GM23338 (cell line): ENCODE measurements around the gene ANXA7. TPM values are rescaled to one million over a fixed set of nuclear protein-coding genes. Genes with fewer than 3 reads are reported as not detected.

ENCODE experiments used
- ATAC-seq: fragments of 200-7000 bp; cut with Tn5 transposase; 3 replicates; pipeline ENCODE4 v1.9.1; 2020
- DNase-seq: peaks from one replicate; pipeline ENCODE4 v3.0.0-alpha.2; 2015; ENCODE audit warnings: low spot score
- H2AFZ ChIP-seq: fragments of 200-600 bp; sonication (generic); 2 replicates; pipeline ENCODE4 v1.8.0; 2016; ENCODE audit warnings: antibody characterized with exemption, mild to moderate bottlenecking, moderate library complexity
- H3F3A ChIP-seq: fragments of 200-600 bp; sonication (generic); replicated peaks from 2 replicates; pipeline ENCODE4 v1.8.0; 2017; ENCODE audit warnings: antibody characterized with exemption, mixed run types, low read depth
- H3K27ac ChIP-seq: fragments of 200-600 bp; sonication (generic); 2 replicates; pipeline ENCODE4 v1.6.1; 2016; ENCODE audit warnings: low read depth
- H3K27me3 ChIP-seq: fragments of 200-600 bp; sonication (generic); 2 replicates; pipeline ENCODE4 v1.8.0; 2016; ENCODE audit warnings: mild to moderate bottlenecking, mixed run types, moderate library complexity; ENCODE audit not compliant: insufficient read depth
- H3K36me3 ChIP-seq: fragments of 200-600 bp; sonication (generic); 2 replicates; pipeline ENCODE4 v1.8.0; 2016; ENCODE audit warnings: mild to moderate bottlenecking; ENCODE audit not compliant: insufficient read depth
- H3K4me1 ChIP-seq: fragments of 200-600 bp; sonication (generic); 2 replicates; pipeline ENCODE4 v1.8.0; 2016; ENCODE audit warnings: mild to moderate bottlenecking, moderate library complexity; ENCODE audit not compliant: insufficient read depth
- H3K4me2 ChIP-seq: fragments of 200-600 bp; sonication (generic); 2 replicates; pipeline ENCODE4 v1.7.1; 2017; ENCODE audit warnings: mixed run types
- H3K4me3 ChIP-seq: fragments of 200-600 bp; sonication (generic); 2 replicates; pipeline ENCODE4 v1.6.1; 2016; ENCODE audit warnings: mixed run types
- H3K79me2 ChIP-seq: fragments of 200-600 bp; sonication (generic); replicated peaks from 2 replicates; pipeline ENCODE4 v1.8.0; 2017; ENCODE audit warnings: mild to moderate bottlenecking; ENCODE audit not compliant: insufficient read depth
- H3K9me2 ChIP-seq: fragments of 200-600 bp; sonication (generic); 2 replicates; pipeline ENCODE4 v1.8.0; 2017; ENCODE audit not compliant: insufficient read depth
- H4K20me1 ChIP-seq: fragments of 200-600 bp; sonication (generic); replicated peaks from 2 replicates; pipeline ENCODE4 v1.8.0; 2017; ENCODE audit warnings: mild to moderate bottlenecking; ENCODE audit not compliant: insufficient read depth
- H3K27ac Mint-ChIP-seq: 2 replicates; pipeline ENCODE4 v1.8.0; 2020; ENCODE audit warnings: inconsistent platforms, mild to moderate bottlenecking, moderate library complexity, mixed read lengths
- H3K27me3 Mint-ChIP-seq: 3 replicates; pipeline ENCODE4 v1.8.0; 2022; ENCODE audit warnings: low read depth, mild to moderate bottlenecking, moderate library complexity, mixed read lengths, inconsistent platforms; ENCODE audit not compliant: insufficient read depth, poor library complexity
- H3K36me3 Mint-ChIP-seq: 3 replicates; pipeline ENCODE4 v1.8.0; 2021; ENCODE audit warnings: low read depth, mild to moderate bottlenecking, inconsistent platforms, moderate library complexity, mixed read lengths
- H3K4me1 Mint-ChIP-seq: 3 replicates; pipeline ENCODE4 v1.8.0; 2020; ENCODE audit warnings: mild to moderate bottlenecking, inconsistent platforms, mixed read lengths
- H3K4me3 Mint-ChIP-seq: 3 replicates; pipeline ENCODE4 v1.8.0; 2021; ENCODE audit warnings: moderate library complexity, mild to moderate bottlenecking, inconsistent platforms, mixed read lengths
- H3K9me3 Mint-ChIP-seq: 3 replicates; pipeline ENCODE4 v1.8.0; 2020; ENCODE audit warnings: moderate library complexity, mild to moderate bottlenecking, inconsistent platforms, mixed read lengths
- EZH2phosphoT487 ChIP-seq: fragments of 200-600 bp; sonication (generic); IDR thresholded peaks from one replicate; pipeline ENCODE4 v1.8.1; 2018; ENCODE audit warnings: antibody characterized with exemption; ENCODE audit not compliant: unreplicated experiment
- NANOG ChIP-seq: IDR thresholded peaks from 2 replicates; pipeline ENCODE4 v1.6.1; 2016; ENCODE audit warnings: antibody characterized with exemption, borderline replicate concordance
- ZNF331 ChIP-seq: fragments of 250-450 bp; sonication (Bioruptor Pico); IDR thresholded peaks from 2 replicates; pipeline ENCODE4 v1.5.0; 2020; ENCODE audit warnings: low read depth, mild to moderate bottlenecking, moderate library complexity
- polyA plus RNA-seq: library from polyadenylated mRNA; unstranded; fragments of >200 nt; fragmentation: Nextera tagmentation; extraction: Ambion mirVana; gene quantifications from 2 replicates; pipeline ENCODE4 v1.2.1, GENCODE V29; 2016
- total RNA-seq: library from RNA; depleted of rRNA; stranded (reverse); fragments of >200 nt; shearing (Covaris generic); gene quantifications from 2 replicates; pipeline ENCODE4 v1.2.3, GENCODE V29; 2014
- TF ChIP-seq, protein P1 (sequence below): fragments of 250-450 bp; sonication (Bioruptor Pico); IDR thresholded peaks from 2 replicates; pipeline ENCODE4 v1.5.0; 2020; ENCODE audit warnings: mild to moderate bottlenecking, moderate library complexity

ANXA7 gene
- total and polyA plus RNA-seq, 2 experiments from 2014 or later, result 63.7 to 80.1 TPM

GRCh38 chr10:73405556-73405955 lies 8.3 kb downstream of the ANXA7 start:
- Mint-ChIP-seq H3K9me3 (no peaks in the 10 kb centered on the region), H3K4me1 (peaks cover 12% of the 10 kb centered on the region; the same call in 2 of the 3 replicates), H3K36me3 (peaks cover 5% of the 10 kb centered on the region; the same call in 2 of the 3 replicates), H3K4me3 (no peak overlapping the region), H3K27me3 (peaks cover 7% of the 10 kb centered on the region), H3K27ac (no peak overlapping the region)
- Histone ChIP-seq H3K4me1 (peaks cover 10% of the 10 kb centered on the region; the same call in 1 of the 2 replicates), H3K79me2 (peaks cover 95% of the 10 kb centered on the region), H4K20me1 (no peaks in the 10 kb centered on the region; the same call in none of the 2 replicates), H3K4me3 (no peak overlapping the region), H2AFZ (no peak overlapping the region), H3K36me3 (no peaks in the 10 kb centered on the region), H3K9me2 (no peaks in the 10 kb centered on the region), H3K27ac (no peak overlapping the region), H3F3A (no peaks in the 10 kb centered on the region), H3K27me3 (no peaks in the 10 kb centered on the region), H3K4me2 (no peak overlapping the region)
- TF ChIP-seq, protein P1, sequence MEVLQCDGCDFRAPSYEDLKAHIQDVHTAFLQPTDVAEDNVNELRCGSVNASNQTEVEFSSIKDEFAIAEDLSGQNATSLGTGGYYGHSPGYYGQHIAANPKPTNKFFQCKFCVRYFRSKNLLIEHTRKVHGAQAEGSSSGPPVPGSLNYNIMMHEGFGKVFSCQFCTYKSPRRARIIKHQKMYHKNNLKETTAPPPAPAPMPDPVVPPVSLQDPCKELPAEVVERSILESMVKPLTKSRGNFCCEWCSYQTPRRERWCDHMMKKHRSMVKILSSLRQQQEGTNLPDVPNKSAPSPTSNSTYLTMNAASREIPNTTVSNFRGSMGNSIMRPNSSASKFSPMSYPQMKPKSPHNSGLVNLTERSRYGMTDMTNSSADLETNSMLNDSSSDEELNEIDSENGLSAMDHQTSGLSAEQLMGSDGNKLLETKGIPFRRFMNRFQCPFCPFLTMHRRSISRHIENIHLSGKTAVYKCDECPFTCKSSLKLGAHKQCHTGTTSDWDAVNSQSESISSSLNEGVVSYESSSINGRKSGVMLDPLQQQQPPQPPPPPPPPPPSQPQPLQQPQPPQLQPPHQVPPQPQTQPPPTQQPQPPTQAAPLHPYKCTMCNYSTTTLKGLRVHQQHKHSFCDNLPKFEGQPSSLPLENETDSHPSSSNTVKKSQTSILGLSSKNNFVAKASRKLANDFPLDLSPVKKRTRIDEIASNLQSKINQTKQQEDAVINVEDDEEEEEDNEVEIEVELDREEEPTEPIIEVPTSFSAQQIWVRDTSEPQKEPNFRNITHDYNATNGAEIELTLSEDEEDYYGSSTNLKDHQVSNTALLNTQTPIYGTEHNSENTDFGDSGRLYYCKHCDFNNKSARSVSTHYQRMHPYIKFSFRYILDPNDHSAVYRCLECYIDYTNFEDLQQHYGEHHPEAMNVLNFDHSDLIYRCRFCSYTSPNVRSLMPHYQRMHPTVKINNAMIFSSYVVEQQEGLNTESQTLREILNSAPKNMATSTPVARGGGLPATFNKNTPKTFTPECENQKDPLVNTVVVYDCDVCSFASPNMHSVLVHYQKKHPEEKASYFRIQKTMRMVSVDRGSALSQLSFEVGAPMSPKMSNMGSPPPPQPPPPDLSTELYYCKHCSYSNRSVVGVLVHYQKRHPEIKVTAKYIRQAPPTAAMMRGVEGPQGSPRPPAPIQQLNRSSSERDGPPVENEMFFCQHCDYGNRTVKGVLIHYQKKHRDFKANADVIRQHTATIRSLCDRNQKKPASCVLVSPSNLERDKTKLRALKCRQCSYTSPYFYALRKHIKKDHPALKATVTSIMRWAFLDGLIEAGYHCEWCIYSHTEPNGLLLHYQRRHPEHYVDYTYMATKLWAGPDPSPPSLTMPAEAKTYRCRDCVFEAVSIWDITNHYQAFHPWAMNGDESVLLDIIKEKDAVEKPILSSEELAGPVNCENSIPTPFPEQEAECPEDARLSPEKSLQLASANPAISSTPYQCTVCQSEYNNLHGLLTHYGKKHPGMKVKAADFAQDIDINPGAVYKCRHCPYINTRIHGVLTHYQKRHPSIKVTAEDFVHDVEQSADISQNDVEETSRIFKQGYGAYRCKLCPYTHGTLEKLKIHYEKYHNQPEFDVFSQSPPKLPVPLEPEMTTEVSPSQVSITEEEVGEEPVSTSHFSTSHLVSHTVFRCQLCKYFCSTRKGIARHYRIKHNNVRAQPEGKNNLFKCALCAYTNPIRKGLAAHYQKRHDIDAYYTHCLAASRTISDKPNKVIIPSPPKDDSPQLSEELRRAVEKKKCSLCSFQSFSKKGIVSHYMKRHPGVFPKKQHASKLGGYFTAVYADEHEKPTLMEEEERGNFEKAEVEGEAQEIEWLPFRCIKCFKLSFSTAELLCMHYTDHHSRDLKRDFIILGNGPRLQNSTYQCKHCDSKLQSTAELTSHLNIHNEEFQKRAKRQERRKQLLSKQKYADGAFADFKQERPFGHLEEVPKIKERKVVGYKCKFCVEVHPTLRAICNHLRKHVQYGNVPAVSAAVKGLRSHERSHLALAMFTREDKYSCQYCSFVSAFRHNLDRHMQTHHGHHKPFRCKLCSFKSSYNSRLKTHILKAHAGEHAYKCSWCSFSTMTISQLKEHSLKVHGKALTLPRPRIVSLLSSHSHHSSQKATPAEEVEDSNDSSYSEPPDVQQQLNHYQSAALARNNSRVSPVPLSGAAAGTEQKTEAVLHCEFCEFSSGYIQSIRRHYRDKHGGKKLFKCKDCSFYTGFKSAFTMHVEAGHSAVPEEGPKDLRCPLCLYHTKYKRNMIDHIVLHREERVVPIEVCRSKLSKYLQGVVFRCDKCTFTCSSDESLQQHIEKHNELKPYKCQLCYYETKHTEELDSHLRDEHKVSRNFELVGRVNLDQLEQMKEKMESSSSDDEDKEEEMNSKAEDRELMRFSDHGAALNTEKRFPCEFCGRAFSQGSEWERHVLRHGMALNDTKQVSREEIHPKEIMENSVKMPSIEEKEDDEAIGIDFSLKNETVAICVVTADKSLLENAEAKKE (CRISPR knock-in tag), result no peak
- TF ChIP-seq EZH2phosphoT487, result no peak
- TF ChIP-seq ZNF331 (CRISPR knock-in tag), result no peak
- no peak for ATAC-seq
- no peak for DNase-seq

GRCh38 chr10:73404690-73405089 lies 9.2 kb downstream of the ANXA7 start:
- H3K9me2 ChIP-seq, result no peaks in the 10 kb centered on the region
- H2AFZ ChIP-seq, result no peak overlapping the region
- H3K4me1 ChIP-seq, result peaks cover 3% of the 10 kb centered on the region; the same call in 1 of the 2 replicates
- no peaks in the 10 kb centered on the region for H3K9me3 Mint-ChIP-seq
- no peak overlapping the region for H3K27ac ChIP-seq
- peaks cover 8% of the 10 kb centered on the region; the same call in 2 of the 3 replicates for H3K4me1 Mint-ChIP-seq
- H4K20me1 ChIP-seq, result peaks cover 1% of the 10 kb centered on the region
- DNase-seq (no peak), ATAC-seq (no peak)
- H3K4me2 ChIP-seq, result no peak overlapping the region
- H3K79me2 ChIP-seq, result peaks cover 95% of the 10 kb centered on the region
- no peaks in the 10 kb centered on the region for H3F3A ChIP-seq
- no peak overlapping the region for H3K27ac Mint-ChIP-seq
- peaks cover 7% of the 10 kb centered on the region for H3K27me3 Mint-ChIP-seq
- no peak overlapping the region for H3K4me3 ChIP-seq
- no peaks in the 10 kb centered on the region for H3K27me3 ChIP-seq
- no peak overlapping the region for H3K4me3 Mint-ChIP-seq
- H3K36me3 ChIP-seq, result no peaks in the 10 kb centered on the region
- peaks cover 3% of the 10 kb centered on the region; the same call in 1 of the 3 replicates for H3K36me3 Mint-ChIP-seq
- TF ChIP-seq, protein P1 (CRISPR knock-in tag), result no peak
- TF ChIP-seq NANOG, result no peak
